ENCODE measurements around the gene MOV10L1. TPM values are rescaled to one million over a fixed set of nuclear protein-coding genes. Genes with fewer than 3 reads are reported as not detected.

The MOV10L1 gene
- total RNA-seq, 1 donor from 2014 or later = 0.87 TPM

- DNase-seq (ENCODE audit: low spot score) = no peak
These were observed 83.6 kb downstream of the MOV10L1 start for GRCh38 chr22:50173311-50173982.

GRCh38 chr22:50173983-50174355, 84.2 kb downstream of the MOV10L1 start:
- DNase-seq (ENCODE audit: low spot score) = no peak

GRCh38 chr22:50174382-50175190, 84.8 kb downstream of the MOV10L1 start:
- DNase-seq (ENCODE audit: low spot score) = no peak

GRCh38 chr22:50175191-50175461, 85.3 kb downstream of the MOV10L1 start:
- DNase-seq (ENCODE audit: low spot score) = no peak

- no peak for DNase-seq (ENCODE audit: low spot score)
These were observed 86.4 kb downstream of the MOV10L1 start for GRCh38 chr22:50175921-50176849.

- DNase-seq (ENCODE audit: low spot score) = no peak
These were observed 87.2 kb downstream of the MOV10L1 start for GRCh38 chr22:50176850-50177536.

GRCh38 chr22:50177537-50178470, 88.0 kb downstream of the MOV10L1 start:
- DNase-seq (ENCODE audit: low spot score) = no peak

- DNase-seq (ENCODE audit: low spot score) = no peak
These were observed 88.7 kb downstream of the MOV10L1 start for GRCh38 chr22:50178471-50178864.

GRCh38 chr22:50178871-50179869, 89.4 kb downstream of the MOV10L1 start:
- DNase-seq (ENCODE audit: low spot score) = no peak

GRCh38 chr22:50179937-50180726, 90.3 kb downstream of the MOV10L1 start:
- no peak for DNase-seq (ENCODE audit: low spot score)

GRCh38 chr22:50180727-50181521, 91.1 kb downstream of the MOV10L1 start:
- DNase-seq (ENCODE audit: low spot score) = no peak

- no peak for DNase-seq (ENCODE audit: low spot score)
These were observed 92.6 kb downstream of the MOV10L1 start for GRCh38 chr22:50182176-50183081.

- no peak for DNase-seq (ENCODE audit: low spot score)
These were observed 93.5 kb downstream of the MOV10L1 start for GRCh38 chr22:50183141-50183971.

- no peak for DNase-seq (ENCODE audit: low spot score)
These were observed 94.4 kb downstream of the MOV10L1 start for GRCh38 chr22:50184004-50184901.

Measured in mesenteric fat pad (tissue), 1 donor.